ENCODE measurements around the gene PRR29. TPM values are rescaled to one million over a fixed set of nuclear protein-coding genes. Genes with fewer than 3 reads are reported as not detected.
A peak's percentile ranks its signal among the peaks of the same experiment; 100 is the strongest.

The PRR29 gene
- total RNA-seq, 1 donor from 2014 or later: 1.5 TPM

DNA sequence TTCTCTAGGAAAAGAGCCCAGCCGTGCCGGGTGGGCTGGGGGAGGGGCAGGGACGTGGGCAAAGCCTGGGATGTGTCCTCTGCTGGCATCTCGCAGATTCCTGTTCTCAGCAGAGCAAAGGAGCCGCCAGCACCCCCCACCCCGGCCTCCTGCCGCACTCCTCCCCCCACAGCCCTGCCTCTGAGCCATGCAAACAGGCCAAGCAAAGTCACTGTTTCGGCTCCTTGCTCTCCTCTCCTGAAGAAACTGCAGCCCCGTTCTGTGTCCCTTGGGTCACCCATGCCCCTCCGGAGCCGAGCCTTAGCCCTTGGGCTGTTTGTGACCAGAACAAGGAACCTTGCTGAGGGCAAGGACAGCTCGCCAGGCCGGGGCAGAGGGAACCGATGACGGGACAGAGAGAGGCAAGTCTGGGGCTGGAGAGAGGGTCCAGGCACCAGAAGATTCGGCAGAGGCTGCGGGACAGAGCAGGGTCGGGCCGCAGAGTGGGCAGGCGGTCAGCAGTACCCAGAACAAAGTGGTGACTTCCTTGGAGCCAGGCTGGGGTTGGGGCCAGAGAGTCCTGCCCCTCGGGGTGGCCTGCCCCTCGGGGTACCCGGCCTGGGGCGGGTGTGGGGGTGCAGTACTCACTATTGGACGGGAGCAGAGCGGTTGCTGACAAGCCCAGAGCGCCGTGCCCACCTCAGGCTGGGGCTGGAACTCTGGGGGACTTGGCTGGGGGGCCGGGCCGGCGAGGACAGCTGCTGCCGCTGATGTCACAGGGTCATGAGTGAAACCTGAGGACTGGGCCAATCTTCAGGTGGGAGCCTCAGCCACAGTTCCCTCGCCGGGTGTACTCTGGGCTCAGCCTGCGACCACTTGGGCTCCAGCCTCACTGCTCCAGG, 9.2 kb upstream of the PRR29 start:
- Histone ChIP-seq H3K36me3 (no peaks in the 10 kb centered on the region), H3K9me3 (no peaks in the 10 kb centered on the region), H3K4me1 (peaks cover 14 to 27% of the 10 kb centered on the region in 2 donors), H3K4me3 (peak overlapping the region in 1 of 2 donors; percentile 5), H3K27me3 (no peaks in the 10 kb centered on the region), H3K27ac (no peak overlapping the region)
- TF ChIP-seq CTCF (IDR thresholded peaks at IDR 0.05): no peak
- DNase-seq (ENCODE audit: low spot score in 2 of 2): no peak
- intact Hi-C loops (cut with DNase I): no loop called here

- DNase-seq (ENCODE audit: low spot score in 2 of 2): no peak
- no peak overlapping the region for H3K4me3 ChIP-seq
- TF ChIP-seq CTCF (IDR thresholded peaks at IDR 0.05): no peak
- intact Hi-C loops (cut with DNase I): no loop called here
- H3K27me3 ChIP-seq: no peaks in the 10 kb centered on the region
- H3K27ac ChIP-seq: no peak overlapping the region
- H3K9me3 ChIP-seq: no peaks in the 10 kb centered on the region
- H3K36me3 ChIP-seq: no peaks in the 10 kb centered on the region
- peaks cover 9 to 19% of the 10 kb centered on the region in 2 donors for H3K4me1 ChIP-seq
Measured at GRCh38 chr17:63989622-63990345, 8.4 kb upstream of the PRR29 start.

GRCh38 chr17:63991611-63992010, 6.5 kb upstream of the PRR29 start:
- Histone ChIP-seq H3K9me3 (no peaks in the 10 kb centered on the region), H3K4me1 (peaks cover 0 to 10% of the 10 kb centered on the region in 2 donors), H3K27me3 (no peaks in the 10 kb centered on the region), H3K27ac (no peak overlapping the region), H3K36me3 (no peaks in the 10 kb centered on the region), H3K4me3 (no peak overlapping the region)
- no peak for DNase-seq (ENCODE audit: low spot score in 2 of 2)
- intact Hi-C loops (cut with DNase I): no loop called here
- no peak for TF ChIP-seq CTCF (IDR thresholded peaks at IDR 0.05)

GRCh38 chr17:63993368-63993985, 4.7 kb upstream of the PRR29 start:
- peak in 1 of 2 donors; percentile 47 for DNase-seq (ENCODE audit: low spot score in 2 of 2)
- H3K27ac ChIP-seq: no peak overlapping the region
- H3K36me3 ChIP-seq: no peaks in the 10 kb centered on the region
- H3K4me1 ChIP-seq: peaks cover 0 to 11% of the 10 kb centered on the region in 2 donors
- intact Hi-C loops (cut with DNase I): no loop called here
- no peak overlapping the region for H3K4me3 ChIP-seq
- TF ChIP-seq CTCF (IDR thresholded peaks at IDR 0.05): no peak
- H3K9me3 ChIP-seq: no peaks in the 10 kb centered on the region
- peaks cover 5% of the 10 kb centered on the region for H3K27me3 ChIP-seq

GRCh38 chr17:63995626-63996025, 2.5 kb upstream of the PRR29 start:
- DNase-seq (ENCODE audit: low spot score in 2 of 2): no peak
- Histone ChIP-seq H3K36me3 (no peaks in the 10 kb centered on the region), H3K27me3 (peaks cover 8% of the 10 kb centered on the region), H3K9me3 (no peaks in the 10 kb centered on the region), H3K27ac (no peak overlapping the region), H3K4me1 (peaks cover 0 to 12% of the 10 kb centered on the region in 2 donors), H3K4me3 (no peak overlapping the region)
- TF ChIP-seq CTCF (IDR thresholded peaks at IDR 0.05): no peak
- intact Hi-C loops (cut with DNase I): no loop called here

Data from ascending aorta (tissue), 2 donors.